NT2/D1 (cell line): ENCODE results near the gene GRK6.

Source experiments
- YY1 ChIP-seq: IDR thresholded peaks from 2 replicates; pipeline ENCODE4 v1.6.1; 2011; ENCODE audit not compliant: insufficient read length, insufficient read depth
- ZNF274 ChIP-seq: IDR thresholded peaks from 2 replicates; pipeline ENCODE4 v1.6.1; 2011; ENCODE audit warnings: mild to moderate bottlenecking, low read depth, low read length

DNA sequence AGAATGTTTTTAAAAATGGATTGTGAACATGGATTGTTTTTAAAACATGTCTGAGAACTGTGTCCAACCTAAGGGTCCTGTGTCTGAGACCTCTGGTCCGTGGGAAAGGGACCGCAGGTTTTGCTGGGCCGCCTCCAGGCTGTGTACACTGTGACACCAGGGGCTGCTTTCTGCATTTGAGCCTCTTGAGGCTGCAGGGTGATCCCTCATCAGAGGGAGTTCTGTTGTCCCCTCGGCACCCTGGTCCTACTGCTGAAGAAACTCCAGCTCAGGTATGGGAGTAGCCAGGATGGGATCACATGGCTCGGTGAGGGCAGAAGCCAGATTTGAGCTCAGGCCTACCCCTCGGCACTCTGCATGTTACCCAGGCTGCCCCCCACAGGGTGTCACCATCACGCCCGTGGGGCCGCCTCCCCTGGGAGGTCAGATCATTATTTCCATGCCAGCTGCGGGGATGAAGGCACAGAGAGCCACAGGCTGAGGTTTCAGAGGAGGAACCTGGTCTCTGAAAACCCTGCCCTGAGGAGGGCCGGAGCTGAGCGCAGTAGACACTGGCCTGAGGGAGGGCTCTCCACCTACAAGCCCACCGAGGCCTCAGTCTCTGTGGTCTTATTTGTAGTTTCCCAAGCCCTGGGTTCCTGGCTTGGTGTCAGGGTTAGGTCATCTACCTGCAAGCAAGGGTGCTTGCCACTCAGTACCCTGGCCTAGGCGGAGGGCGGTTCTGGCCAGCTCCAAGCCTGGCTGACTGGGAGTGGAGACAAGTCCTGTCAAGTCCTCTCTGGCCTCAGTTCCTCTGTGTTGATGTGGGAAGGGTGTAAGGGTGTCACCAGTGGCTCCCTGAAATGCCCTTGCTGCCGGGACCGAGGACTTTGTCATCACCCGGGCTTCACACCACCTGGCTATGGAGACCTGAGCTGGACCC lies 22.9 kb downstream of the GRK6 start:
- TF ChIP-seq YY1 (no peak), ZNF274 (no peak)
